ENCODE data around the gene ARMC2.

GRCh38 chr6:108866798-108867197 is 18.6 kb downstream of the ARMC2 start:
- no peak for TF ChIP-seq EZH2 (IDR thresholded peaks at IDR 0.05; ENCODE audit: insufficient read depth, low read length)
- no peak for TF ChIP-seq CTCF (IDR thresholded peaks at IDR 0.05; ENCODE audit: insufficient read depth, low read depth, low read length)
